NCI-H2107 (cell line): ENCODE data around the gene RASA3.

Experiments
- DNase-seq: peaks from one replicate; lab custom pipeline; 2025; lab: John Stamatoyannopoulos, UW

Gene RASA3

GRCh38 chr13:114034481-114034891 lies 97.9 kb downstream of the RASA3 start:
- DNase-seq = no peak

- no peak for DNase-seq
These were observed 98.7 kb downstream of the RASA3 start for GRCh38 chr13:114033541-114034315.

- DNase-seq = no peak
These were observed 100.2 kb downstream of the RASA3 start for GRCh38 chr13:114032126-114032799.

- no peak for DNase-seq
These were observed 100.8 kb downstream of the RASA3 start for GRCh38 chr13:114031631-114032030.

GRCh38 chr13:114030666-114031610 lies 101.5 kb downstream of the RASA3 start:
- no peak for DNase-seq

- DNase-seq = no peak
These were observed 102.4 kb downstream of the RASA3 start for GRCh38 chr13:114029866-114030625.

GRCh38 chr13:114027826-114028225 lies 104.6 kb downstream of the RASA3 start:
- no peak for DNase-seq

GRCh38 chr13:114027046-114027715 lies 105.2 kb downstream of the RASA3 start:
- DNase-seq = no peak

GRCh38 chr13:114026481-114026880 lies 105.9 kb downstream of the RASA3 start:
- DNase-seq = no peak

GRCh38 chr13:114025714-114026431 lies 106.5 kb downstream of the RASA3 start:
- DNase-seq = no peak

GRCh38 chr13:114025405-114025713 lies 107.1 kb downstream of the RASA3 start:
- DNase-seq = no peak

- no peak for DNase-seq
These were observed 107.6 kb downstream of the RASA3 start for GRCh38 chr13:114024603-114025404.

- DNase-seq = no peak
These were observed 108.5 kb downstream of the RASA3 start for GRCh38 chr13:114023716-114024602.

GRCh38 chr13:114022876-114023275 lies 109.5 kb downstream of the RASA3 start:
- no peak for DNase-seq

- DNase-seq = no peak
These were observed 110.1 kb downstream of the RASA3 start for GRCh38 chr13:114022309-114022669.

- DNase-seq = no peak
These were observed 110.7 kb downstream of the RASA3 start for GRCh38 chr13:114021464-114022308.

- peak; percentile 41 for DNase-seq
These were observed 111.5 kb downstream of the RASA3 start for GRCh38 chr13:114020750-114021463.
